Mesothelial cell of epicardium (in vitro differentiated cells): ENCODE measurements around the gene SHISA7. TPM values are rescaled to one million over a fixed set of nuclear protein-coding genes. Genes with fewer than 3 reads are reported as not detected.

Experiments used
- DNase-seq, 2 experiments: peaks; one replicate each; pipeline ENCODE4 v3.0.0; 2021; ENCODE audit warnings: low spot score in 2 of 2; ENCODE audit not compliant: unreplicated experiment in 2 of 2
- H3K27ac Mint-ChIP-seq: 2 replicates; pipeline ENCODE4 v1.8.0; 2021; ENCODE audit warnings: mixed read lengths
- H3K27me3 Mint-ChIP-seq: 2 replicates; pipeline ENCODE4 v1.8.0; 2021; ENCODE audit warnings: low read depth, mixed read lengths
- H3K36me3 Mint-ChIP-seq: 2 replicates; pipeline ENCODE4 v1.8.0; 2021; ENCODE audit warnings: mixed read lengths
- H3K4me1 Mint-ChIP-seq: 2 replicates; pipeline ENCODE4 v1.8.0; 2021; ENCODE audit warnings: mixed read lengths
- H3K4me3 Mint-ChIP-seq: 2 replicates; pipeline ENCODE4 v1.8.0; 2021; ENCODE audit warnings: mild to moderate bottlenecking, moderate library complexity, mixed read lengths
- H3K9me3 Mint-ChIP-seq: 2 replicates; pipeline ENCODE4 v1.8.0; 2021; ENCODE audit warnings: mixed read lengths
- CTCF ChIP-seq: fragments of 200-600 bp; sonication (generic); IDR thresholded peaks from one replicate; pipeline ENCODE4 v1.5.0; 2021; ENCODE audit warnings: antibody characterized with exemption; ENCODE audit not compliant: unreplicated experiment
- total RNA-seq: library from RNA; stranded (reverse); gene quantifications from 3 replicates; pipeline ENCODE4 v1.2.1, GENCODE V29; 2021

SHISA7 gene
- total RNA-seq, 1 donor from 2014 or later = 0.04 TPM

GRCh38 chr19:55462722-55463121, 19.6 kb upstream of the SHISA7 start:
- H3K27ac Mint-ChIP-seq = no peak overlapping the region
- TF ChIP-seq CTCF = no peak
- peak overlapping the region; percentile 79 for H3K4me3 Mint-ChIP-seq
- H3K36me3 Mint-ChIP-seq = no peaks in the 10 kb centered on the region
- peaks cover 44% of the 10 kb centered on the region for H3K27me3 Mint-ChIP-seq
- peaks cover 26% of the 10 kb centered on the region for H3K4me1 Mint-ChIP-seq
- DNase-seq = no peak
- no peaks in the 10 kb centered on the region for H3K9me3 Mint-ChIP-seq

- peak overlapping the region; percentile 91 for H3K27ac Mint-ChIP-seq
- no peak for TF ChIP-seq CTCF
- H3K36me3 Mint-ChIP-seq = no peaks in the 10 kb centered on the region
- H3K9me3 Mint-ChIP-seq = no peaks in the 10 kb centered on the region
- no peak for DNase-seq
- H3K27me3 Mint-ChIP-seq = peaks cover 40% of the 10 kb centered on the region
- peak overlapping the region; percentile 79 for H3K4me3 Mint-ChIP-seq
- H3K4me1 Mint-ChIP-seq = peaks cover 26% of the 10 kb centered on the region
Measured at GRCh38 chr19:55461974-55462626, 19.0 kb upstream of the SHISA7 start.

- H3K27ac Mint-ChIP-seq = peak within 1 kb of the TSS; percentile 91
- H3K36me3 Mint-ChIP-seq = no peaks in the 10 kb centered on the region
- peaks cover 26% of the 10 kb centered on the region for H3K4me1 Mint-ChIP-seq
- peak; percentile 99 to 100 for DNase-seq
- H3K27me3 Mint-ChIP-seq = peaks cover 37% of the 10 kb centered on the region
- H3K4me3 Mint-ChIP-seq = peak within 1 kb of the TSS; percentile 79
- TF ChIP-seq CTCF = no peak
- H3K9me3 Mint-ChIP-seq = no peaks in the 10 kb centered on the region
Measured at GRCh38 chr19:55461259-55461973, 18.3 kb upstream of the SHISA7 start, which contains the start of gene ISOC2. TSS of gene ISOC2 (minus strand) at chr19:55461642. CDS start at chr19:55456486, 5,156 bp downstream.

- Mint-ChIP-seq H3K4me3 (peak overlapping the region; percentile 79), H3K9me3 (no peaks in the 10 kb centered on the region), H3K27ac (peak overlapping the region; percentile 91), H3K27me3 (peaks cover 32% of the 10 kb centered on the region), H3K4me1 (peaks cover 26% of the 10 kb centered on the region), H3K36me3 (no peaks in the 10 kb centered on the region)
- no peak for TF ChIP-seq CTCF
- no peak for DNase-seq
Measured at GRCh38 chr19:55460670-55461258, 17.7 kb upstream of the SHISA7 start.

GRCh38 chr19:55459950-55460657, 17.0 kb upstream of the SHISA7 start:
- Mint-ChIP-seq H3K36me3 (no peaks in the 10 kb centered on the region), H3K4me1 (peaks cover 26% of the 10 kb centered on the region), H3K4me3 (peak overlapping the region; percentile 79), H3K27me3 (peaks cover 25% of the 10 kb centered on the region), H3K9me3 (no peaks in the 10 kb centered on the region), H3K27ac (peak overlapping the region; percentile 91)
- no peak for DNase-seq
- no peak for TF ChIP-seq CTCF
